ENCODE results near the gene LRFN2.

DNA sequence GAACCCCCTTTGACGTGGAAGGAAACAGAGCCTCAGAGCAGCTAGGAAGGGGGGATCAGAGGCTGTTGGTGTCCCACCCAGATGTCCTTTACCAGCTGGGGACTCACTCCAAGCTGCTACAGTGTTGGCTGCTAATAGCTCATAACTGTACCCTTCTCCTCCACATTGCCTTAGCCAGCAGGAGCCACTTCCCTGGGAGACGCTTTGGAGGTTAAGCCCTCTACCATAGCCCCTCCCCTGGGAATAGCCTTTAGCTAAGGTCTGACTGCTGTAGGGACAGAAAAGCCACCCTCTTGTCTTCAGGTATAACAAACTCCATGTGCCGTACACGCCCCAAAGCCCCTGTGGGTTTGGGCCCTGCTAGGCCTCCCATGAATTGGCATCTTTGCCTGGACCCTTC is 238.6 kb downstream of the LRFN2 start:
- TF ChIP-seq CTCF (IDR thresholded peaks at IDR 0.05) = no peak
- no peak for TF ChIP-seq POLR2A (IDR thresholded peaks at IDR 0.05)
